ENCODE data around the gene IDS.

IDS gene

GRCh38 chrX:149455934-149456333, 49.2 kb downstream of the IDS start:
- ATAC-seq: no peak
- TF ChIP-seq ZNF70 (CRISPR knock-in tag; IDR thresholded peaks at IDR 0.05) (no peak), SNAI2 (CRISPR knock-in tag; IDR thresholded peaks at IDR 0.05) (no peak), GLIS3 (CRISPR knock-in tag; IDR thresholded peaks at IDR 0.05) (no peak), ZFP30 (CRISPR knock-in tag; IDR thresholded peaks at IDR 0.05) (no peak), PATZ1 (CRISPR knock-in tag; IDR thresholded peaks at IDR 0.05; ENCODE audit: borderline replicate concordance) (no peak), TCF4 (CRISPR knock-in tag; IDR thresholded peaks at IDR 0.05; ENCODE audit: borderline replicate concordance) (no peak), TOX (CRISPR knock-in tag; IDR thresholded peaks at IDR 0.05; ENCODE audit: borderline replicate concordance) (no peak), ZFP3 (CRISPR knock-in tag; IDR thresholded peaks at IDR 0.05) (no peak), ZNF8 (CRISPR knock-in tag; IDR thresholded peaks at IDR 0.05) (no peak), ISL1 (CRISPR knock-in tag; IDR thresholded peaks at IDR 0.05) (no peak), CSRNP3 (CRISPR knock-in tag; IDR thresholded peaks at IDR 0.05) (no peak), PPARA (CRISPR knock-in tag; IDR thresholded peaks at IDR 0.05; ENCODE audit: borderline replicate concordance) (no peak), RARB (CRISPR knock-in tag; IDR thresholded peaks at IDR 0.05) (no peak), CREB5 (CRISPR knock-in tag; IDR thresholded peaks at IDR 0.05; ENCODE audit: low read depth) (no peak), ESRRG (CRISPR knock-in tag; IDR thresholded peaks at IDR 0.05) (no peak)

- TF ChIP-seq ESRRG (CRISPR knock-in tag; IDR thresholded peaks at IDR 0.05) (no peak), POU6F1 (CRISPR knock-in tag; IDR thresholded peaks at IDR 0.05; ENCODE audit: borderline replicate concordance, low read depth) (no peak), RARB (CRISPR knock-in tag; IDR thresholded peaks at IDR 0.05) (no peak), SNAI2 (CRISPR knock-in tag; IDR thresholded peaks at IDR 0.05) (no peak), PPARA (CRISPR knock-in tag; IDR thresholded peaks at IDR 0.05; ENCODE audit: borderline replicate concordance) (no peak), ZNF70 (CRISPR knock-in tag; IDR thresholded peaks at IDR 0.05) (no peak), ZNF565 (CRISPR knock-in tag; conservative IDR thresholded peaks at IDR 0.05; ENCODE audit: low read depth) (no peak), TSHZ2 (CRISPR knock-in tag; IDR thresholded peaks at IDR 0.05) (no peak), ZNF8 (CRISPR knock-in tag; IDR thresholded peaks at IDR 0.05) (no peak), CSDC2 (CRISPR knock-in tag; IDR thresholded peaks at IDR 0.05) (no peak)
- no peak for ATAC-seq
Observed at GRCh38 chrX:149453906-149454822, 50.9 kb downstream of the IDS start.

- TF ChIP-seq RARB (CRISPR knock-in tag; IDR thresholded peaks at IDR 0.05) (no peak), TOX (CRISPR knock-in tag; IDR thresholded peaks at IDR 0.05; ENCODE audit: borderline replicate concordance) (no peak), ZFP30 (CRISPR knock-in tag; IDR thresholded peaks at IDR 0.05) (no peak)
Observed at GRCh38 chrX:149453030-149453429, 52.1 kb downstream of the IDS start.

More at GRCh38 chrX:149453030-149453429, 52.1 kb downstream of the IDS start:
- no peak for ATAC-seq
